ENCODE results near the gene CTSF.

CTSF gene

GRCh38 chr11:66530927-66531709 is 37.3 kb downstream of the CTSF start:
- DNase-seq = no peak

- no peak for DNase-seq
Observed at GRCh38 chr11:66529655-66530054, 38.8 kb downstream of the CTSF start.

GRCh38 chr11:66529069-66529468 is 39.3 kb downstream of the CTSF start:
- DNase-seq = no peak

- DNase-seq = no peak
Observed at GRCh38 chr11:66524304-66525040, 43.9 kb downstream of the CTSF start.

GRCh38 chr11:66523611-66524010 is 44.8 kb downstream of the CTSF start:
- no peak for DNase-seq

All from fibroblast of skin of right quadriceps (primary cell).